ENCODE measurements around the gene ALDH18A1.

GRCh38 chr10:95559896-95560277, 96.6 kb downstream of the ALDH18A1 start:
- no peak for TF ChIP-seq POLR2A (IDR thresholded peaks at IDR 0.05)
- TF ChIP-seq, protein P1, sequence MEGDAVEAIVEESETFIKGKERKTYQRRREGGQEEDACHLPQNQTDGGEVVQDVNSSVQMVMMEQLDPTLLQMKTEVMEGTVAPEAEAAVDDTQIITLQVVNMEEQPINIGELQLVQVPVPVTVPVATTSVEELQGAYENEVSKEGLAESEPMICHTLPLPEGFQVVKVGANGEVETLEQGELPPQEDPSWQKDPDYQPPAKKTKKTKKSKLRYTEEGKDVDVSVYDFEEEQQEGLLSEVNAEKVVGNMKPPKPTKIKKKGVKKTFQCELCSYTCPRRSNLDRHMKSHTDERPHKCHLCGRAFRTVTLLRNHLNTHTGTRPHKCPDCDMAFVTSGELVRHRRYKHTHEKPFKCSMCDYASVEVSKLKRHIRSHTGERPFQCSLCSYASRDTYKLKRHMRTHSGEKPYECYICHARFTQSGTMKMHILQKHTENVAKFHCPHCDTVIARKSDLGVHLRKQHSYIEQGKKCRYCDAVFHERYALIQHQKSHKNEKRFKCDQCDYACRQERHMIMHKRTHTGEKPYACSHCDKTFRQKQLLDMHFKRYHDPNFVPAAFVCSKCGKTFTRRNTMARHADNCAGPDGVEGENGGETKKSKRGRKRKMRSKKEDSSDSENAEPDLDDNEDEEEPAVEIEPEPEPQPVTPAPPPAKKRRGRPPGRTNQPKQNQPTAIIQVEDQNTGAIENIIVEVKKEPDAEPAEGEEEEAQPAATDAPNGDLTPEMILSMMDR (IDR thresholded peaks at IDR 0.05), result no peak

Data from ovary (tissue), 3 donors.